ENCODE measurements around the gene PPM1L. TPM values are rescaled to one million over a fixed set of nuclear protein-coding genes. Genes with fewer than 3 reads are reported as not detected.

The PPM1L gene
- total and polyA plus RNA-seq, 10 of the 15 experiments (the other 5 are each of a cell fraction or from before 2014, with no cell fraction given) = under 0.01 to 0.33 (median 0.06) TPM; not detected in 1

DNA sequence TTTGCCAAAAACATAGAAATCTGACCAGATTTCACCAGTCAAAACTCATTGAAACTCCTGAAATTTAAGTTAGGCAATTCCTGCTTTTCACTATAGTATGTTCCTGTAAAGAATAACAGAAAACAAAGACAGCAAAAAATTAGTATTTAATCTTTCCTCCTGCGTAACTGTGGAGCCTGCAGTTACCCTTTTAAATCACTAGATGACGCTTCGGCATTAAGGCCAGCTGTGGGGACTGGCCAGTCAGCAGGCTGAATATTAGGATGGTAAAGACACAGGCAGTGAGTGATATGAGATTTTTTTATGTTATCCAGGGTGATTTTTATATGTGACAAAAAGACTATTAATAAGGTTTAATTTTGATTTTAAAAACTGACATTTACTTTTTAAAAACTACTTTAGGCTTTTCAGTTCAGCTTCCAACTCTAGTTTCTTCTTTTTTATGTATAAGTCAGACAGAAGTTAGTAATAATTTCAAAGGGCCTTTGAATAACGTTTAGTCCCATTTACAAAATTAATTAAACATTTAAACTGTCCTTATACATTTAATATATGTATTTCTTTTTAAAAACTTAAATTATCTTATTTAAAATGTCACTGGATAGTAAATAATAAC, 165.1 kb downstream of the PPM1L start (continued):
- TF ChIP-seq, protein P1, sequence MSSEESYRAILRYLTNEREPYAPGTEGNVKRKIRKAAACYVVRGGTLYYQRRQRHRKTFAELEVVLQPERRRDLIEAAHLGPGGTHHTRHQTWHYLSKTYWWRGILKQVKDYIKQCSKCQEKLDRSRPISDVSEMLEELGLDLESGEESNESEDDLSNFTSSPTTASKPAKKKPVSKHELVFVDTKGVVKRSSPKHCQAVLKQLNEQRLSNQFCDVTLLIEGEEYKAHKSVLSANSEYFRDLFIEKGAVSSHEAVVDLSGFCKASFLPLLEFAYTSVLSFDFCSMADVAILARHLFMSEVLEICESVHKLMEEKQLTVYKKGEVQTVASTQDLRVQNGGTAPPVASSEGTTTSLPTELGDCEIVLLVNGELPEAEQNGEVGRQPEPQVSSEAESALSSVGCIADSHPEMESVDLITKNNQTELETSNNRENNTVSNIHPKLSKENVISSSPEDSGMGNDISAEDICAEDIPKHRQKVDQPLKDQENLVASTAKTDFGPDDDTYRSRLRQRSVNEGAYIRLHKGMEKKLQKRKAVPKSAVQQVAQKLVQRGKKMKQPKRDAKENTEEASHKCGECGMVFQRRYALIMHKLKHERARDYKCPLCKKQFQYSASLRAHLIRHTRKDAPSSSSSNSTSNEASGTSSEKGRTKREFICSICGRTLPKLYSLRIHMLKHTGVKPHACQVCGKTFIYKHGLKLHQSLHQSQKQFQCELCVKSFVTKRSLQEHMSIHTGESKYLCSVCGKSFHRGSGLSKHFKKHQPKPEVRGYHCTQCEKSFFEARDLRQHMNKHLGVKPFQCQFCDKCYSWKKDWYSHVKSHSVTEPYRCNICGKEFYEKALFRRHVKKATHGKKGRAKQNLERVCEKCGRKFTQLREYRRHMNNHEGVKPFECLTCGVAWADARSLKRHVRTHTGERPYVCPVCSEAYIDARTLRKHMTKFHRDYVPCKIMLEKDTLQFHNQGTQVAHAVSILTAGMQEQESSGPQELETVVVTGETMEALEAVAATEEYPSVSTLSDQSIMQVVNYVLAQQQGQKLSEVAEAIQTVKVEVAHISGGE (CRISPR knock-in tag; IDR thresholded peaks at IDR 0.05) = no peak
- TF ChIP-seq, protein P2, sequence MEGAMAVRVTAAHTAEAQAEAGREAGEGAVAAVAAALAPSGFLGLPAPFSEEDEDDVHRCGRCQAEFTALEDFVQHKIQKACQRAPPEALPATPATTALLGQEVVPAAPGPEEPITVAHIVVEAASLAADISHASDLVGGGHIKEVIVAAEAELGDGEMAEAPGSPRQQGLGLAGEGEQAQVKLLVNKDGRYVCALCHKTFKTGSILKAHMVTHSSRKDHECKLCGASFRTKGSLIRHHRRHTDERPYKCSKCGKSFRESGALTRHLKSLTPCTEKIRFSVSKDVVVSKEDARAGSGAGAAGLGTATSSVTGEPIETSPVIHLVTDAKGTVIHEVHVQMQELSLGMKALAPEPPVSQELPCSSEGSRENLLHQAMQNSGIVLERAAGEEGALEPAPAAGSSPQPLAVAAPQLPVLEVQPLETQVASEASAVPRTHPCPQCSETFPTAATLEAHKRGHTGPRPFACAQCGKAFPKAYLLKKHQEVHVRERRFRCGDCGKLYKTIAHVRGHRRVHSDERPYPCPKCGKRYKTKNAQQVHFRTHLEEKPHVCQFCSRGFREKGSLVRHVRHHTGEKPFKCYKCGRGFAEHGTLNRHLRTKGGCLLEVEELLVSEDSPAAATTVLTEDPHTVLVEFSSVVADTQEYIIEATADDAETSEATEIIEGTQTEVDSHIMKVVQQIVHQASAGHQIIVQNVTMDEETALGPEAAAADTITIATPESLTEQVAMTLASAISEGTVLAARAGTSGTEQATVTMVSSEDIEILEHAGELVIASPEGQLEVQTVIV (IDR thresholded peaks at IDR 0.05; ENCODE audit: borderline replicate concordance, partially characterized antibody) = no peak
- TF ChIP-seq EED (IDR thresholded peaks at IDR 0.05; ENCODE audit: low read depth) (no peak), ZNF24 (IDR thresholded peaks at IDR 0.05) (no peak)

- FAIRE-seq (no peak), ATAC-seq (no peak), DNase-seq (ENCODE audit: low read depth, low spot score) (no peak)
- no peaks in the 10 kb centered on the region for H3K9me3 ChIP-seq (replicated peaks; ENCODE audit: control insufficient read depth, insufficient read depth, low read length)
- no TSS peak for BruUV-seq (replicated peaks)
- ChIA-PET POLR2A (interaction anchor here (0.7 kb wide), 1 partner anchor 97 kb away, joined by 3 read pairs; no protein-coding TSS in a partner anchor), SMC1A (ENCODE audit: uncharacterized antibody, unreplicated experiment) (interaction anchor here (0.9 to 2.8 kb wide), 2 partner anchors 17 to 325 kb away, joined by 3 to 9 read pairs; no protein-coding TSS in a partner anchor), RAD21 (ENCODE audit: unreplicated experiment) (interaction anchor here (0.6 kb wide), 1 partner anchor 273 kb away, joined by 3 read pairs; no protein-coding TSS in a partner anchor), CTCF (interaction anchor here (1.1 to 1.9 kb wide), 3 partner anchors 9 to 18 kb away, joined by 4 to 8 read pairs (median 6); no protein-coding TSS in a partner anchor)
- TF ChIP-seq SREBF1 (IDR thresholded peaks at IDR 0.05; ENCODE audit: low read length) = no peak
- intact Hi-C loops (cut with micrococcal nuclease; ENCODE audit: unreplicated experiment) (loop anchor here (5.0 kb wide), 1 partner anchor 217 kb away; no protein-coding TSS in a partner anchor), in situ Hi-C loops (cut with MboI) (no loop called here)
- H3K27me3 ChIP-seq (replicated peaks in 1 of 2; ENCODE audit: control insufficient read depth in 2 of 2, insufficient read depth in 2 of 2, low read length in 1 of 2) = no peaks in the 10 kb centered on the region; a peak in 2 of 4 replicates
- no peaks in the 10 kb centered on the region for H3K36me3 ChIP-seq (ENCODE audit: control insufficient read depth in 2 of 2, insufficient read depth in 2 of 2, low read length in 1 of 2)
- H3K4me2 ChIP-seq (ENCODE audit: control insufficient read depth, insufficient read depth) = no peak overlapping the region
- H3K27ac ChIP-seq (ENCODE audit: control insufficient read depth, insufficient read depth) = no peak overlapping the region
- H3K4me1 ChIP-seq (ENCODE audit: control insufficient read depth, insufficient read depth, low read length) = no peaks in the 10 kb centered on the region
- no peak overlapping the region for H3K4me3 ChIP-seq
- H3K79me2 ChIP-seq (ENCODE audit: control insufficient read depth, insufficient read depth, low read length) = no peaks in the 10 kb centered on the region
- WGBS (ENCODE audit: insufficient coverage, insufficient replicate concordance, low lambda C conversion rate, missing lambda C conversion rate) = 5% methylated on average over 1 of the region's 1 CpG
- H2AFZ ChIP-seq (ENCODE audit: control insufficient read depth, low read depth, low read length) = no peak overlapping the region
- H4K20me1 ChIP-seq (ENCODE audit: control insufficient read depth, insufficient read depth) = no peaks in the 10 kb centered on the region
- H3K9ac ChIP-seq (ENCODE audit: control insufficient read depth, insufficient read depth, low read length) = no peak overlapping the region
Observed at GRCh38 chr3:160924776-160925175, 168.7 kb downstream of the PPM1L start.

Measured in GM12878 (cell line).